ENCODE results near the gene MLLT3.

GRCh38 chr9:20486552-20486951 is 135.7 kb downstream of the MLLT3 start:
- TF ChIP-seq CTCF (conservative IDR thresholded peaks at IDR 0.05; ENCODE audit: low read depth, low read length) (no peak), EZH2 (IDR thresholded peaks at IDR 0.05; ENCODE audit: borderline replicate concordance, low read depth, low read length, poor library complexity, severe bottlenecking) (no peak)
